GM23248 (cell line): ENCODE measurements around the gene HMSD.

Source experiments
- EZH2 ChIP-seq: fragments of 200-600 bp; sonication (generic); IDR thresholded peaks from 2 replicates; pipeline ENCODE4 v1.6.1; 2018; ENCODE audit warnings: antibody characterized with exemption, mild to moderate bottlenecking; ENCODE audit not compliant: insufficient read depth, poor library complexity, severe bottlenecking
- EZH2phosphoT487 ChIP-seq: fragments of 200-600 bp; sonication (generic); IDR thresholded peaks from 2 replicates; pipeline ENCODE4 v1.6.1; 2018; ENCODE audit warnings: antibody characterized with exemption, moderate library complexity, mild to moderate bottlenecking, low read depth; ENCODE audit not compliant: insufficient read depth

- TF ChIP-seq EZH2 = no peak
- no peak for TF ChIP-seq EZH2phosphoT487
Observed at GRCh38 chr18:63960891-63961290, 11.8 kb downstream of the HMSD start.
